Right kidney (tissue), 1 donor: Measurements from ENCODE around the gene SUSD3.

Experiments
- DNase-seq: peaks from one replicate; pipeline ENCODE4 v3.0.0-alpha.2; 2016

The SUSD3 gene

DNA sequence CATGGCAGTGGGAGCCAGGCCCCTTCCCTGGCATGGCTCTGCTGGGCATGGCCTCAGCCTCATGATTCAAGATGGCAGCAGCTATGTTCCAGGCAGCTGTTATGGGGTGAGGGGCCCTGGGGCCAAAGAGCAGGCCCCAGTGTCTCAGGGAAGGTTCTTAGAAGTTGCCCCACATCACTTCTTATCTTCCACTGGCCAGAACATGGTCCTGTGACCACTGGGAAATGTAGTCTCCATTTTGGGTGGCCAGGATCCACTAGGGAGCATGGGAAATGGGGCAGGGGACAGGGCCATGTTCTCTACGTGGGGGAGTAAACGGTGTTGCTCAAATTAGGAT lies 18.3 kb downstream of the SUSD3 start:
- no peak for DNase-seq

DNA sequence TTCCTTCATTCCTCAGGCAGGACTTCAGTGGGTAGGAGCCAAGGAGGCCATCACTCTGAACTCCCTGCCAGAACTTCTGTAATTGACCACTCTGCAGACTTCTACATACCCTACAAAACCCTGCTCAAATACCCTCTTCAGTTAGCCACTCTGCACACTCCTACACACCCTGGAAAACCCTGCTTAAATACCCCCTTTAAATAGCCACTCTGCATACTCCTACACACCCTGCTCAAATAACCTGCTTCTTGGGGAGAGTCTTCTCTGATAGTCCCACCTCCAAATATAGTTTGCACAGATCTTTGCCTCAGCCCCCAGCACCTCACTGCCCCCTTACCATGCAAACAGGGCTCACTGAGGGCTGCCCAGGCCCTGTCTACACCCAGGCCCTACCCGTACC lies 18.9 kb downstream of the SUSD3 start:
- no peak for DNase-seq

DNA sequence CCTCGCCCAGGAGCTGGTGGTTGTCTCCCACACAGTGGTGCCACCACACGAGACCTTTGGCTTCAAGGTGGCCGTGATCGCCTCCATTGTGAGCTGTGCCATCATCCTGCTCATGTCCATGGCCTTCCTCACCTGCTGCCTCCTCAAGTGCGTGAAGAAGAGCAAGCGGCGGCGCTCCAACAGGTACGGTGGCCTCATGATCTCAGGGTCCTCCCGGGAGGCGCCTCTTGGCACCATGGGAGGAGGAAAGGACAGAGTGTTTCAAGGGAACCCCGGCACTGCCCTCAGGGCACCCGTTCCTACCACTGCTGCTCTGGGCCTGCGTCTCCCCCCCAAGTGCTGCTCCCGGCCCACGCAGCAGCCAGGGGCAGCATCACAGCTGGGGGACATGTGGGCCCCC lies 19.3 kb downstream of the SUSD3 start:
- DNase-seq, result no peak

DNA sequence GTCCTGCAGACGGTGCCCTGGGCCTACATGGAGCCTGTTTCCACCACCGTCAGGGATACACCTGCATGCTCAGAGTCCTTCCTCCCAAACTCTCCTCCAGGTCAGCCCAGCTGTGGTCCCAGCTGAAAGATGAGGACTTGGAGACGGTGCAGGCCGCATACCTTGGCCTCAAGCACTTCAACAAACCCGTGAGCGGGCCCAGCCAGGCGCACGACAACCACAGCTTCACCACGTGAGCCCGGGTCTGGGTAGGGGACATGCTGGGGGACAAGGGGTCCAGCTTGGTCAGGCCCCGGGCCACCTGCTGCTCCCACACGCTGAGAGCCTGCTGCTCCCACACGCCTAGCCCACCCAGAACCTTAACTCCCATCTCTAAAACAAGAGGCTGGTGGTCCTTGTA lies 20.9 kb downstream of the SUSD3 start:
- DNase-seq, result no peak

DNA sequence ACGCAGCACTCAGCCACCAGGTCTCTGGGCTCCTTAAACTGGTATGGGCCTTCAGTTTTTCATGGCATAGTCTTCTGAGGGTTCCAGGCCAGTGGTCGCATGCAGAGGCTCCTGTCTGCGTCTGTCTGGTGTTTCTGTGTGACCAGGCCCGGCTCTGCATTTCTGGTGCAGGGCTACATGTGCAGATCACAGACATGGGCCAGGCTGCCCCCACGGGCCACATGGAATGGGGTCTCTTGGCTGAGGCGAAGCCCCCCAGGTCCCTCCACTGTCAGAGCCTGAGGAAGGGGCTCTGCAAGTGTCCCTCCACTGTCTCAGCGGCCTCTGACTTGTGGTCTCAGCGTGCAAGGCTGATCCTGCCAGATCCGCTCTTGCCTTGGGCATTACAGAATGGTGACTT lies 21.9 kb downstream of the SUSD3 start:
- no peak for DNase-seq

DNA sequence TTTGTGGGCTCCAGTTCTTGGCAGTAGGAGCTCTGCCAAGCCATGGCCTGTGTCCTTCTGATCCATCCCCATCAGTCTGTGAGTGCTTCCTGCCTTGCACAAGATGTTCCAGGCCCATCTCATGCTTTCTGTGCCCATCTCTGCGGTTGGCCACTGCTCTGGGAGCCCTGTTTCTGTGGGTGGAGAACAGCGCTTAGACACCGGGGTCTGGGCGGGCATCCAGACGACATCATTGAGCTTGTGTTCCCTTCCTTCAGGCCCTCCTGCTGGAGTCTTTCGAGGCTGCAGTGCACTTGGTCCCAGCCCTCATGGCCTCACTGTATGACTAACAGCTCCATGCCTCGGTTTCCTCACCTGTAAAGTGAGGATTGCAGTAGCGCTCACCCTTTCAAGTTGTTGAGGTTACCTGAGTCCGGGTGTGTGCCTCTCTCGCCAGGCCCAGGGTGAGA lies 22.6 kb downstream of the SUSD3 start:
- DNase-seq, result no peak

DNA sequence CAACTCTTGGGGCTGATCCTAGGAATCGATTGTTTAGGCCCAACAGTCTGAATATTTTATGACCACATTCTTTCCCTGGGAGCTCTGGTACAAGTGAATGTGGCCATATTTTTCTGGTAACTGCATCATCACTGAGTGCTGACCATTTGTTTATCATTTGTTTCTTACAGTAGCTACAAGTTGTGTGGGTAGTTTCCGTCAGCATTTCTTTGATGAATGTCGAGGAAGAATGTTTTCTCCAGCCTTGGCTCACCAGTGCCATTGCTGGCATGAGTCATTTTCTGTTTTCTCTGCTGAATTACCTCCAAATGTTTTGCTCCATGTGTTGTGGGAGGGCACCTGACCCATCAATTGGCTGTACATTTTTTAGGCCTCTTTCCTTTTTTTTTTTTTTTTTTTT lies 23.4 kb downstream of the SUSD3 start:
- no peak for DNase-seq

DNA sequence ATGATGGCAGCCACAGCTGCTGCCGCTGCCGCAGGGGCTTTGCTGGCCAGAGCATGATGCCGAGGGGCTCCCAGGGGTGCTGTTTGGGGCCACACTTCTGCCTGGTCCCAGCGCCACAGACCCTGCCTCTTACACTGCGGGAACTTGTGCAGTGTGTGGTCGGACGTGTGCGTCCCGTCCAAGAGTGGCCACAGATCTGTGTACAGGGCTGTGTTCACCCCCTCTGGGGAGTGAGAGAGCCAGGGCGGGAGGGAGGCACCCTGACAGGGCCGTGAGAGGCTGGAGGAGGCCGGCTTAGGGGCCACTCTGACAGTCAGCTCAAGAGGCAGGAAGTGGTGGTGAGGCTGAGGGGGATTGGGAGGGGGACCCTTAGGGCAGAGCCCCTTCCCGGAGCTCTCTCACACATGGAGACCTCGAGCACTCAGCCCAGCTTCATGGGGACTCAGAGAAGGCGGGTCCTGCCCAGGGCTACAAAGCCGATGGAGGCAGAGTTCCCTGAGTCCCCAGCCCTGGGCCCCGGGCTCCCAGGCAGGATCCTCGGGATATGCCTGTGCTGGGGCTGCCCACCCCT lies 24.4 kb downstream of the SUSD3 start:
- DNase-seq, result no peak

DNA sequence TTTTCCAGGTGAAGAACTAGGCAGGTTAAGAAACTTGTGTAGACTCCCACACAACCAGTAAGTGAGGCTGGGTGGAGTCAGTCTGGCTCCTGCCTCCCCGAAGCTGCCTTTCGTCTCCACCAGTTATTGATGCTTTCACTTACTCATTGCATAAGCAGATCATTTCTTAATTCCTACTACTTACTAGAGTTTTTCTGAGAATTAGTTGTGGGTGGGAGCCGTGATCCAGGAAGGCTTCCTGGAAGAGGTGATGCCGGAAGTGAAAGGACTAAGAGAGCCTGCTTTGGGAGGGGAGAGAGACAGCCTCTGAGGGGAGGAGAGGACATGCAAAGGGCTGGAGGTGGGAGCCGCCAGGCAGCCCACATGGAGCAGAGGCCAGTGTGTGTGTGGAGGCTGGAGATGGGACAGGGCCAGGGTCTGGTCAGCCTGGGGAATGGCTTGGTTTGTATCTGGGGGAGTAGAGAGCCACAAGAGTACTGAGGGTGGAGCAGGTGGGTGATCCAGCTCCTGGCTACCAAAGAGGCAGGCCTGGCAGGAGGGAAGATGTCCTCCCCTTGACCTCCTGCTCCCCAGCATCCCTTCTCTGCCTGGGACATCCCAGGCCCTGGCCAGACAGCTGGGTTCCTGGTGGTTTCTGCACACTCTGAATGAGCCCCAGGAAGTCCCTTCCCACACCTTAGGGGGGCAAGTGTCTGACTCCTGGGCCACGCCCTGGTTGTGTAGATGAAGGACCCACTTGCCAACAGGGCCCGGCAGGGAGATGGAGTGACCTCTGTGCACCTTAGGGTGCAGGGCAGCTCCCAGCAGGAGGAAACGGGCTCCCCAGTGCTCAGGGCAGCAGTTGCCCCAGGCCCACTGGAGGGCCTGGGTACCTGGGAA lies 25.3 kb downstream of the SUSD3 start:
- DNase-seq, result no peak

DNA sequence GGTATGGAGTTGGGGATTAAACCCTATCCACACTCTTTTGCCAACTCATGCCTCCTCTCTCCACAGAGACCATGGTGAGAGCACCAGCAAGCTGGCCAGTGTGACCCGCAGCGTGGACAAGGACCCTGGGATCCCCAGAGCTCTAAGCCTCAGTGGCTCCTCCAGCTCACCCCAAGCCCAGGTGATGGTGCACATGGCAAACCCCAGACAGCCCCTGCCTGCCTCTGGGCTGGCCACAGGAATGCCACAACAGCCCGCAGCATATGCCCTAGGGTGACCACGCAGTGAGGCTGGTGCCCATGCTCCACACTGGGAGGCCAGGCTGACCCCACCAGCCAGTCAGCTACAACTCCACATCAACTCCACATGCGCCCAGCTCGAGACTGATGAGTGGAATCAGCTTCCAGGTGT lies 26.0 kb downstream of the SUSD3 start:
- DNase-seq, result no peak

DNA sequence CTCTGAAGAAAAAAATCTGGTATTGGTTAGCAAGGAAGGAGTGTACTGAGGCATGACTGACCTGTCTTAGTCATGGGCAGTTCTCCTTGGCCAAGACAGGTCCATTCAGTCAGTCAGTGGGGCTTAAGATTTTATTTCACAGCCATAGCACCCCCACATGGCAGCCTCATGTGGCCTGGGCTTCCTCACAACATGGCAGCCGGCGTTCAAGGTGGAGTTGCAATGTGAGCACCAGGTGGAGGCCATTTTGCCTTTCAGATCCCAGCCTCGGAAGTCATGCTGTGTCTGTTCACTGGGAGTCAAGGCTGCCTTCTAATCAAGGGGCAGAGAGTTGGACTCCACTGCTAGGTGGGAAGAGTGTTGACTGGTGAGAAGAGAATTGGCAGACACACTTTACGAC lies 27.2 kb downstream of the SUSD3 start:
- no peak for DNase-seq

DNA sequence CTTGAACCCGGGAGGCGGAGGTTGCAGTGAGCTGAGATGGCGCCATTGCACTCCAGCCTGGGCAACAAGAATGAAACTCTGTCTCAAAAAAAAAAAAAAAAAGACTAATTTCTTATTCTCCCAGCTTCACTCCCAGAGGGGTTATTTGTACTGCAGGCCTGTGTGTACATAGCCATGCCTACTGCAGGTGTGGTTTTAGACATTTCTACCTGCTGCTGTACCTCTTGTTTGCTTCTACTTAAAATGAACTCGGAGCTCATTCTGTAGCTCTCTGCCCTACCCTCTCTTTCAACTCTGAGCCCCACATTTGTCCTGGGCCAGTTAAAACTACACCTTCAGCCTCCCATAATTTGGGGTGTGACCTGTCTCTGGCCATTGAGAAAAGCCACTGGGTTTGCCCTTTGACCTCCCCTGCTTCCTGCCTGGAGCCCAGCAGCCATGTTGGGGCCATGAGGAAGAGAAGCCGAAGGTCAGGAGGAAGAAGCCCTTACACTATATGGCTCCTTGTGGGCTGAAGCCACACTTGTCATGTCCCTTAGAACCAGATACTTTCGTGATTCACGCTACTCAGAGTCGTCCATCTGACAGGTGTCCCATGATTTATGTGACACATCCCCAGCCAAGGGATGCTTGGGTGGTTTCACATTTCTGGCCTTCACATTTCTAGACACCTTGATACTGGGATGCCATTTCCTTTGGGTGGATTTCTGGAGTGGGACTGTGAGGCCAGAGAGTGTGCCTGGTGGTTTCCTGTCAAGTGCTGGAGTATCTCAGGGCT lies 28.1 kb downstream of the SUSD3 start:
- no peak for DNase-seq

DNA sequence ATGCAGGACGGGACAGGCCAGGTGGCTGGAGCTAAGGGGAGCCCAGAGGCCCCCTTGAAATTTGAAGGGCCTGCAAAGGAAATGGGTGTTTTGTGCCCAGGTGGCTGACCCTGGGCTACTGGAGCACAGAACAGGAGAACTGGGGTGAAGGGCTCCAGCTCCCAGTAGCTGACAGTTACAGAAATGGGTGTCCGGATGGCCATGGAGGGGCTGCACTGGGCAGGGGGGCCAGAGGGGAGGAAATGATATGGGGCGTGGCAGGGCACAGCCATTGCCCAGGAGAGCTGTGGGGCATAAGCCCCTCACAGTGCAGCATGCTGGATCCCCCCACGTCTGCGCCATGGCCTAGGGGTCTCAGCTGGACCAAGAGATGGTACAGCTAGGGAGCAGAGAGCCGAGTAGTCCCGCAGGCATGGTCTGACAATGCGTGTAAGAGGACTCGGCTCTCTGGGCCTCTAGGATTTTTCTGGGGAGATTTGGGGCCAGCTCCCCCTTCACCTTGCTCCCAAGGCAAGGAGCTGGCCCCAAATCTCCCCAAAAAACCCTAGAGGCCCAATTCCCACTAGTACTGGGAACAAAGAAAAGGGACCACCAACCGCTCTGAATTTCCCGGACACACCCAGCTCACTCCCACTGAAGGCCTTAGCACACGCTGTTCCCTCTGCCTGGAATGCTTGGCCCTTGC lies 29.6 kb downstream of the SUSD3 start:
- DNase-seq, result no peak

DNA sequence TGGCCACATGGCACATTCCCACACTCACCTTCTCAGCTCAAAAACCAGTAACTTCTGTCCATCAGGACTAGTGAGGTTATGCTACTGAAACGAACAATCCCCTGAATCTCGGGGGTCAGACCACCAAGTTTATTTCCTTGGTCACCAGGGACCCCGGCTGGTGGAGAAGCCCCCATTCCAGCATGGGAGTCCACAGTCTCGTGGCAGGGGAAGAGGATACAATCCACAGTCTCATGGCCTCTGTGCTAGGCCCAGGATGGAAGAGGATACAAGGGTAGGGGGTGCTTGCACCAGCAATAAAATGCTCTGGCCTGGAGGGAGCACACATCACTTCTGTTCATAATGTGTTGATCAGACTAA lies 30.1 kb downstream of the SUSD3 start:
- no peak for DNase-seq

DNA sequence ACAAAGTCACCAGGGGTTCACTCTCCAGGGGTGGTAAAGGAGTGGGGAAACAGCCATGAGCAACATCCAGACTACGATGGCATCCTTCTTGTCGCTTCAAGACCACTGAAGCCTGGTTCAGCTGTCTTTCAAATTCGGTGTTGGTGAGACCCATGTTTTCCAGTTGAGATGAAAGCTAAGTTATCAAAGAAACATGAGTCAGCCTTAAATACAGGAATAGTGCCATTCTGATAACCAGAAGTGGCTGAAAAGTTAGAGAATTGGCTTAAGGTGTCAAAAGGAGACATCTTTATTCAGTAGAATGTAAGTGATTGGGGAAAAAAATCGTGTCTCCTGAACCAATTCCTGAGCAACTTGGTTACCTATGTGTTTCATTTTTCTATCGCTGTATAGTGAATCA lies 30.5 kb downstream of the SUSD3 start:
- no peak for DNase-seq

DNA sequence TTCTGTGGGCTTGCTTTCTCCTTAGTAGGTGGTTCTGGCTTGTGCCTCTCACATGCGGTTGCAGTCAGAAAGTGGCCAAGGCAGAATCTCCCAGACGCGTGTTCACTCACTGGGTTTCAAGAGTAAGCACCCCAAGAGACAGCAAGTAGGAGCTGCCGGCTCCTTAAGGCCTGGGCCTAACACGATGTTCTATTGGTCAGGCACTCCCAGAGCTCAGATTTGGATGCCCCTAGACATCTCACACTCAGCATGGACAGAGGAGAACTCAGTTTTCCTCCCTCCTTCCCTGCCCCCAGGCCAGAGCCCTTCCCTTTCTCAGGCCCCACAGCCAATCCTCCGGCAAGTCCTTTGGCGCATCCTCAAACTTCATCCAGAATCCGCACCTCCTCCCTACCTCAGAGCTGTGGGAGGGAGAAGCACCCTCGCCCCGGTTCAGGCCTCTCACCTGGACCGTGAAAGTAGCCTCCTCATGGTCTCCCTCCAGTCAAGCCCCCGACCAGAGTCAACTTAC lies 31.0 kb downstream of the SUSD3 start:
- no peak for DNase-seq

DNA sequence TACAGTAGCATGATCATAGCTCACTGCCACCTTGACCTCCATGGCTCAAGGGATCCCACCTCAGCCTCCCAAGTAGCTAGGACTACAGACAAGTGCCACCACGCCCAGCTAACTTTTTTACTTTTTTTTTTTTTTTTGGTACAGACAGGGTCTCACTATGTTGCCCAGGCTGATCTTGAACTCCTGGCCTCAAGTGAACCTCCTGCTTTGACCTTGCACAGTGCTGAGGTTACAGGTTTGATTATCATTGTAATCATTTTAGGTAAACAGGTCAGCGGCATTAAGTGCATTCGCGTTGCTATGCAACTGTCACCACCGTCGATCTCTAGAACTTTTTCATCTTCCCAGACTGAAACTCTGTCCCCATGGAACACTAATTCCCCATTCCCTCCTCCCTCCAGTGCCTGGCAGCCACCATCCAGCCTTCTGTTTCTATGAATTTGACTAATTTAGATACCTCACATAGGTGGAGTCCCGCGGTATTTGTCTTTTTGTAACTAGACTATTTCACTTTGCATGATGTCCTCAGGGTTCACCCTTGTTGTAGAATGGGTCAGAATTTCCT lies 31.7 kb downstream of the SUSD3 start:
- no peak for DNase-seq

DNA sequence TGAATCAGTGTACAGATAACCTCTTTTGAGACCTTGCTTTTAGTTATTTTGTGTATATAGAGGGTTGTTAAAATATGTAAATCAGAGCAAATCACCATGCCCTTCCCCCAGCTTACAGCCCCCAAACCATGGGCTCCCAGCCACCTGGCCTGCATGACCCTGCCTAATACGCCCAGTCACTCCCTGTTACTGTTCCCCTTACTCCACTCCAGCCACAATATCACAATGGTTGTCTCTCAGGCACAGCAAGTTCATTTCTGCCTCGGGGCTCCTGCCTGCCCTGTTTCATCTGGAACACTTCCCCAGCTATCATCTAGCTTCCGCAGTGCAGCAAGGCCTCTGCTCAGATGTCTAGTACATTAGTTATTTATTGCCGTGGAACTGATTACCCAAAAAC lies 32.6 kb downstream of the SUSD3 start:
- no peak for DNase-seq

DNA sequence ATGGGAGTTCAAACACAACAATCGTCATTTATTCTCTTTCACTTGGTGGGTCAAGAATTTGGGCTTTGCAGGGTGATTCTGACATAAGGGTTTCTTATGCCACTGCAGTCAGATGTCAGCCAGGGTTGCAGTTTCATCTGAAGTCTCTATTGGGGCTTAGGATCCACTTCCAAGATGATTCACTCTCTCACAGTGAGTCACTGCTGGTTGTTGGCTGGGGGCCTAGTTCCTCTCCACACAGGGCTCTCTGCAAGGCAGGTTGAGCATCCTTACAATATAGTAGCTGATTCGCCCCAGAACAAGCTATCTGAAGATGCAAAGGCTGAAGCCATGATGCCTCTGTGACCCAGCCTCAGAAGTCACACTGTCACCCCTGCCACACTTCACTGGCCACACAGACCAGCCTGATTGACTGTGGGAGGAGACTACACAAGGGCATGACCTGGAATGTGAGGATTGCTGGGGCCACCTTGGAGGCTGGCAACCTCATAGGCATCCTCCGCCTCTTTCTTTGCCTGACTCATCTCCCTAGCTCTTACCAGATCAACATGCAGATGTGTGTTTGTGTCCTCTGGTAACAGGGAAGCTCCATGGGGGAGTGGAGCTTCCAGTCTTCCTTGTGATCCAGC lies 33.1 kb downstream of the SUSD3 start:
- DNase-seq, result no peak

DNA sequence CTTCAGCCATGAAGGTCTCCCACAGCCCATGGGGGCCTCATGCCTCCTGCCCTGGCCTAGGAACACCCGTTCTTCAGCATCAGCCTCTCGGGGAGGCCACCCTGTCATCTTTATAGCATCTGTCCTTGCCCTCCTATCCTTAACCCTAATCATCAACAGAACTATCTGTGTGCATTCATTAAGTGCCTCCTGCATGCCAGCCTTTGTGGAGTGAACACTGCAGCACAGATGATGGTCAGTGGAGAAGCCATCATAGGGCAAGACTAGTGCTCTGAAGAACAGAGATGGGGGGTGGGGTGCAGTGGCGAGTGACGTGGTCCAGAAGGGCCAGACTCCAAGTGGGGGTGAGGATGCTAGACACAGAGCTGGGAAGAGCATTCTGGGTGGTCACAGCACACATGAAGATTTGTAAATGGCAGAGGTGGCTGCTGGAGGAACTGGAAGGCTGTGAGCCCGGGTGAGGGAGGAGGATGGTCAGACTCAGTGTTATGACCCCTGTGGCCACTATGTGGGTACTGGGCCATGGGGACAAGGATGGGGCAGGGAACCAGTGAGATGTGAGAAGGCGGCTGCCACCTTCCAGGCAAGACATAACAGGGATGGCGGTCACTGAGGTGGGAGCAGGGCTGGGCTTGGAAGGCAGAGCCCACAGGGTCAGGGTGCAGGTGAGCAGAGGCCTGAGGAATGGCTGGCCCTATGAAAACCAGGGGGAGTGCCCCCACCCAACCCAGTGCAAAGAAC lies 33.9 kb downstream of the SUSD3 start:
- no peak for DNase-seq
